Activated CD8-positive, alpha-beta memory T cell treated with anti-CD3 and anti-CD28 coated beads for 1 hour (primary cell): ENCODE results near the gene PRR29.
A peak's percentile ranks its signal among the peaks of the same experiment; 100 is the strongest.

Experiments
- DNase-seq, 2 donors: peaks; one replicate each; pipeline ENCODE4 v3.0.0-alpha.2; 2020; ENCODE audit warnings: low read depth in 1 of 2; ENCODE audit errors: extremely low read depth in 1 of 2

The PRR29 gene

DNA sequence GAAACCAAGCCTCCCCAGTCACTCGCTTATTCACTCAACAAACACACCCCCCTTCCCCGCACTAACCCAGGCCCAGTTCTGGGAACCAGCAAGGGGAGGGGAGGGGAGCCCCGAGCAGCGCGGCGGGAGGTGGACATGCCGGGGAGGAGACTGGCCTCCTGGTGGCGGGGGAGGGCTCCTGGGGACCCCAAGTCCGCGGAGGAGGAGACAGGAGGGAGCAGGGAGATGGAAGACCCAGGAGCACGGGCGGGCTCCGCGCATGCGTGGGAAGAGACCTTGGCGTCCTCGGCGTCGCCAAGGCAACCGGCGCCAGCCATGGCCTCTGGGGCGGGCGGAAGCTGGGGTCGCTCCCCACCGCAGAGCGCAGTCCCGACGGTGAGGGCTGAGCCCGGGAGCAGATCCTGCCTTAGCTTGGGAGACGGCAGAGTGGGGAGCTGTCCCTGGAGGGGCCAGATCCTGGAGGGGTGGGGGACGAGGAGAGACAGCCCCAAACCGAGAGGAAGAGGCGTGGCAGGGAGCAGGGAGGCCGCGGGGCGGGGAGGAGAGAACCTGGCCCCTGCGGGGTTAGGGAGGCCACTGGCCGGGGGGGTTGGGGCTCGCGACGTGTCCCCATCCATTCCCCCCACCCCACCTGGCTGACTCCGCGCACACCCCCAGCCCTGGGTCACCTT, at the start of gene PRR29:
TSS of gene PRR29 (plus strand) at position 302 of the 671 bp plus-strand sequence. CDS start at position 316, 14 bp downstream.
- peak; percentile 33 to 58 for DNase-seq

DNA sequence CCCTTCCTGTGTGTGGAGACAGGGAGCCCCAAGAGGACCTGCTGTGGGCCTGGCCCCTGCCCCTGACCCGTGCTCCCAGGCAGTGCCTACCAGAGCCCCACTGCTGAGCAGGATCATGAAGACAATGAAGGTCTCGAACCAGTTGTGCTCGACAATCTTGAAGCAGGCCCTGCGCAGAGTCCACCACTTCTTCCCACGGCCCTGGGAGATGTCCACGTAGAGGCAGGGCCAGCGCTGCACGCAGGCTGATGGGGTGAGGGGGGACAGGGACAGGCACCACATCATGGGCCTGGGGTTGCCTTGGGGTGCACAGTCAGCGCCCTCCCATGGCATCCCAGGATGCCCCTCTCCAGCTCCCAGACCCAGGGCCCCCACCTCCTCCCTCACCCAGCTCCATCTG, 49.6 kb upstream of the PRR29 start:
- DNase-seq = no peak

GRCh38 chr17:63949576-63950250, 48.4 kb upstream of the PRR29 start:
- no peak for DNase-seq

DNA sequence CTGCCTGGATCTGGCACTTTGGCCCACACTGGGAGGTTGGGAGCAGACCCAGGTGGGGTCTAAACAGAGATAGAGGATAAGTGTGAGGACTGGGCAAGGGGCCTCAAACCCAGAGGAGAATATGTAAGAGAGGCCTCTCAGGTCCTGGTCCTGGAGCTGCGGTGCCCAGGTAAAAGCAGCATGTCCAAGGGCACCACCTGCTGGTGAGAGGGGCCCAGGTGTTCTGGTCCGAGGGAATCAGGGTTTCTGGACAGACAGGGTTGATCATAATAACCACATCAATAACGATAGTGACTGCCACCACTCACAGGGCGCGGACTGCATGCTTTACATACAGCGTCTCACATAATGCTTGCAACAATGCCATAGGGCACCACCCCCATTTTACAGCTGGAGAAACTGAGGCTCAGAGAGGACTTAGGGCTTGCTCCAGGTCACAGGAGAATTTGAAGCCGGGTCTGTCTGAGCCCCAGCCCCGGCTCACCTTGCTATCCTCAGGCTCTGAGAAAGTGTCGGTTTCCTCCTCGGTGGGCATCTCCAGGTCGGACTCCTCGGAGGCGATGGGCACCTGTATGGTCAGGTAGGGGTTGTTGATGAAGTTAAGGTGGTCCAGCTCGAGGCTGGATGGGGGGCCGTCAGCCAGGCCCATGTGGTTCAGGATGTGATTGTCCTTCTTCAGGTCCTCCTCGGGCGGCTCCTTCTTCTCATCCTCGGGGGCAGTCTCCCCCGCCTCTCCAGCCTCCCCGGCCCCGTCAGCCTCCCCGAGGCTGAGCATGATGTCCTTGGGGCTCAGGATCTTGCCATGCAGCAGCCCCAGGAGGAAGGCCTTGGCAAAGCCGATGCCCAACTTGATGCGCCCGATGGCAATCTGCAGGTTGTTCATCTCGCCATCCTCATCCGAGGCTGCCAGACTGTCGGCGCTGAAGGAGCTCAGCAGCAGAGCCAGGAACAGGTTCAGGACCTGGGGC, 46.9 kb upstream of the PRR29 start:
- no peak for DNase-seq

DNA sequence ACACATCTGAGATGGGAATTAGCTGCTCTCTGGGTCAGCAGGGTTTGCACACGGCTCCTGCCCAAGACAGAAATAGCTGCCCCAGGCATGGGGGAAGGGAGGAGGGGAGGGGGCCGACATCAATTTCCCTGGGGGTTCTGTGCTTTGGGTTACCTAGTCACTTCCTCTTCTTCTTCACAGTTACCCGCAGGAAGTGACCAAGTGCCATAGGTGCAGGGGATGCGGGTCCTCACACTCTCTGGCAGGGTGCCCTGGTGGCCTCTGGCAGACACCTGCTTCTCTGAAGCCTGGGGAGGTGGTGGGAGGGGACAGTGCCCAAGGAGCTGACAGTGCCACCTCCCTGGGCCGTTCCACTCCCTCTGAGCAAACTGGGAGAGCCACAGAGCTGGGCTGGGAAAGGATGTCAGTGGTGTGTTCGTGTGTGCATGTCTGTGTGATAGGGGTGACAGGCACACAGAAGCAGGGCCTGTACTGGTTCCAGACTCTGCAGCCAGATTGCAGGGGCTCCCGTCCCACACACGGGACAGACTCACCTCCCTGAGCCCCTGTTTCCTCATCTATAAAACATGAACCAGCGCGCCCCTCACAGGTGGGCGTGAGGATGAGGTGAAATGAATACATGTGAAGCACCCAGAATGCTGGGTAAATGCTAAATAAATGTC, 43.6 kb upstream of the PRR29 start:
- no peak for DNase-seq

DNA sequence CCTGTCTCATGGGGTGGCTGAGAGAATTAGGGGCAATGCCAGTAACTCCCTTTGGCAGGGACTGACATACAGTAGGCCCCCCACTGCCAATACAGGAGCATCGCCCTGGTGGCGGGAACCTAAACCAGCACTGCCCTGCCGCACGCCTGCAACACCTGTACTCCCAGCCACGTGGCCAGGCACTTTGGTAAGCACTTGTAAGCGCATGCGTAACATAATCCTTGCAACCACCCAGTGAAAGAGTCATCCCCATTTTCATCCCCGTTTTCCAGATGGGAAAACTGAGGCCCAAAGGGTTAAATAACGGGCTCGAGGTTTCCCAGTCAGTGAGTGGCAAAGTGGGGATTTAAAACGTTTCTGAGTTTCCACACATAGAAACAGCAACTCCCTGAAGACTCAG, 42.9 kb upstream of the PRR29 start:
- DNase-seq = no peak

DNA sequence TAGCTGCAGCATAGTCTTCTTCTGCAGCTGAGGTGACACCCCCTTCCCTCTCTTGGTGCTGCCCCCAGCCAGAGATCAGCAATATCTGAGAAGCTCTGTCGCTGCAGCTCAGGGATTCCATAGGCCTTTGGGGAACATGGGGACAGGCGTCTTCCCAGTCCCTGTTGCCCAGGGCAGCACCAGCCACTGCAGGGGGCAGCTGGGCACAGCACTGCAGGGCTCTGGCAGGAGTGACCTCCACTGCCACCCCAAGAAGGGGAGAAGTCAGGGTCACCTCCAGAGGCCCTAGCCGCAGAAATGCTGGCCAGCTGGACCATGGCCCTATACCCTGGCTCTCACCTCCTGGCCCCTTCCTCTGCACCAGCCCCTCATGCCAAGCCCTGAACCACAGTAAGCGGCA, 42.4 kb upstream of the PRR29 start:
- DNase-seq = no peak

GRCh38 chr17:63956296-63956920, 41.7 kb upstream of the PRR29 start:
- no peak for DNase-seq

DNA sequence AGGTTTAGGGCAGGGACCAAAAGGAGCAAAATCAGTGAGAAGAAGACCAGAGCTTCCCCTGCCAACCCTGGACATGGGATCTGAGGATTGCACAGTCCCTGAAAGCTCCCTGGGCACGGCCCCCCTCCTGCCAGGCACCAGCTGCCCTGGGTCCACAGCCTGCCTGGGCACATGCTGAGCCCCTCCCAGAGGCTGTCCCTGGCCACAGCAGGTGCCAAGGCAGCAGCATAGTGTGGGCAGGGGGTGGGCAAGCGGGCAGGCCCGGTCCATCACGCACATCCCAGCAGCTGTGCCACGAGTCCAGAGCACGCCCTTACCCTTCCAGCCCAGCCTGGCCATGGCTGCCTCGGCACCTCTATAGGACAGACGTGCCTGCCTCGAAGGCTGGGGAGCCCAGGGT, 38.1 kb upstream of the PRR29 start:
- no peak for DNase-seq

- no peak for DNase-seq
These were observed 37.7 kb upstream of the PRR29 start for GRCh38 chr17:63960430-63960829.

DNA sequence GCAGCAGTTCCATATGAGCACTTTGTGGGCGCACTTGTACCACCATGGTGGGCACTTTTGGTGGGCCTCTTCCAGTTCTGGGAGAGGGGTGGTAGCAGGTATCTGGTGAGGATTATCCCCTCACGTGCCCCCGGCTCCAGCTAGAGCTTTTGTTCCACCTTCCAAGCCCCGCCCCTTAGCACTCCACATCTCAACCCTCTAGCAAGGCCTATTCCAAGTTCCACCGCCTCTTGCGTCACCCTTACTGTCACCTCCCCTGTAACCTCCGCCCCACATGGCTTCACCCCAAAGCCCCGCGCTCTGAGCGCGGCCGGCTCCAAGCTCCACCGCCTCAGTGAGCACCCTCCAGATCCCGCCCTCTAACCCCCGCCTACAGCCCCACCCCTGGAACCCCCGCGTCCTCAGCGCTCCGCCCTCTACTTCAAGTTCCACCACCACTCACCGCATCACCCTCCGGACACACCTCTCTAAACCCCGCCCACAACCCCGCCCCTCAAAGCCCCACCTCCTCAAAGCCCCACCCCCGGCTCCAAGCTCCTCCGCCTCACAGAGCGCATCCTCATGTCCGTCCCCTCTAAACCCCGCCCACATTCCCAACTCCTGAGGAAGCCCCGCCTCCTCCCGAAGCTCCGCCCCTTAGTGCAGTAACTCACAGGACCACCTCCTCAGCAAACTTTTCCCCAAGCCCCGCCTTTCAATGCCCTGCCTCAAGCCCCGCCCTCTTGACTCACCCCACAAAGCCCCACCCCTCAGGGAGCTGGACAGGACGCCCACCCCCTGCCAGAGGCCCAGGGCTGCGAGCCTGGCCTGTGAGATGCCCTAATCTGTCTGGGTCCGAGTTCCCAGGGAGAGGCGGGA, 36.6 kb upstream of the PRR29 start:
- no peak for DNase-seq

GRCh38 chr17:63962298-63962744, 35.8 kb upstream of the PRR29 start:
- no peak for DNase-seq

GRCh38 chr17:63963123-63963522, 35.0 kb upstream of the PRR29 start:
- no peak for DNase-seq

- no peak for DNase-seq
These were observed 31.4 kb upstream of the PRR29 start for GRCh38 chr17:63966646-63967264.

- DNase-seq = no peak
These were observed 30.2 kb upstream of the PRR29 start for GRCh38 chr17:63967953-63968352.

GRCh38 chr17:63969278-63969677, 28.9 kb upstream of the PRR29 start:
- DNase-seq = no peak

- no peak for DNase-seq
These were observed 25.4 kb upstream of the PRR29 start, which contains the start of gene SCN4A for GRCh38 chr17:63972796-63973195. TSS of gene SCN4A (minus strand) at chr17:63972918. CDS start at chr17:63972841, 77 bp downstream.

- no peak for DNase-seq
These were observed 24.9 kb upstream of the PRR29 start for GRCh38 chr17:63973247-63973646.
